Measurements from ENCODE around the gene MAX. TPM values are rescaled to one million over a fixed set of nuclear protein-coding genes. Genes with fewer than 3 reads are reported as not detected.
A peak's percentile ranks its signal among the peaks of the same experiment; 100 is the strongest.

MAX gene
- total and polyA plus RNA-seq, 2 of the 13 experiments (the other 11 are each of a cell fraction or from before 2014, with no cell fraction given), result 28.5 to 29.3 TPM

- no peak for TF ChIP-seq ZBTB4 (CRISPR knock-in tag; IDR thresholded peaks at IDR 0.05; ENCODE audit: borderline replicate concordance)
- TF ChIP-seq YEATS4 (CRISPR knock-in tag; IDR thresholded peaks at IDR 0.05; ENCODE audit: borderline replicate concordance), result peak; percentile 89
- TF ChIP-seq MIER2 (CRISPR knock-in tag; IDR thresholded peaks at IDR 0.05), result no peak
- TF ChIP-seq NR2C2 (CRISPR knock-in tag; IDR thresholded peaks at IDR 0.05; ENCODE audit: borderline replicate concordance), result peak; percentile 86
- TF ChIP-seq ZNF451 (CRISPR knock-in tag; IDR thresholded peaks at IDR 0.05), result no peak
- TF ChIP-seq ARID4A (CRISPR knock-in tag; IDR thresholded peaks at IDR 0.05; ENCODE audit: borderline replicate concordance), result peak; percentile 77
- peak; percentile 100 for TF ChIP-seq THAP8 (CRISPR knock-in tag; IDR thresholded peaks at IDR 0.05; ENCODE audit: borderline replicate concordance)
- peak; percentile 93 for TF ChIP-seq SAP130 (CRISPR knock-in tag; IDR thresholded peaks at IDR 0.05; ENCODE audit: low read depth)
- TF ChIP-seq RNF2 (conservative IDR thresholded peaks at IDR 0.05; ENCODE audit: low read depth), result peak; percentile 60; the same call in 1 of the 2 replicates
- 0 out of 2 replicates have a peak, but pooled peaks have one; percentile 28 for TF ChIP-seq TBX3 (IDR thresholded peaks at IDR 0.05; ENCODE audit: borderline replicate concordance)
- peak; percentile 34; the same call in 1 of the 2 replicates for TF ChIP-seq YEATS2 (CRISPR knock-in tag; IDR thresholded peaks at IDR 0.05; ENCODE audit: borderline replicate concordance)
- TF ChIP-seq MEIS2 (CRISPR knock-in tag; IDR thresholded peaks at IDR 0.05), result peak; percentile 66
- 0 out of 2 replicates have a peak, but pooled peaks have one; percentile 14 for TF ChIP-seq E2F5 (CRISPR knock-in tag; conservative IDR thresholded peaks at IDR 0.05)
- TF ChIP-seq SUZ12 (IDR thresholded peaks at IDR 0.05; ENCODE audit: low read depth, low read length), result peak; percentile 86
- peak; percentile 69 for TF ChIP-seq POLR2G (IDR thresholded peaks at IDR 0.05; ENCODE audit: low read depth, low read length)
- TF ChIP-seq SMAD3 (CRISPR knock-in tag; IDR thresholded peaks at IDR 0.05), result peak; percentile 60; the same call in 1 of the 2 replicates
- peak; percentile 70; the same call in 1 of the 2 replicates for TF ChIP-seq ZNF749 (CRISPR knock-in tag; IDR thresholded peaks at IDR 0.05; ENCODE audit: borderline replicate concordance)
- peak; percentile 59; the same call in 1 of the 2 replicates for TF ChIP-seq TAF1 (CRISPR knock-in tag; IDR thresholded peaks at IDR 0.05)
These were observed at the start of gene MAX (continued) for GRCh38 chr14:65102441-65103149.

Measured in HepG2 (cell line).